Measurements from ENCODE around the gene RNF17.

The RNF17 gene

DNA sequence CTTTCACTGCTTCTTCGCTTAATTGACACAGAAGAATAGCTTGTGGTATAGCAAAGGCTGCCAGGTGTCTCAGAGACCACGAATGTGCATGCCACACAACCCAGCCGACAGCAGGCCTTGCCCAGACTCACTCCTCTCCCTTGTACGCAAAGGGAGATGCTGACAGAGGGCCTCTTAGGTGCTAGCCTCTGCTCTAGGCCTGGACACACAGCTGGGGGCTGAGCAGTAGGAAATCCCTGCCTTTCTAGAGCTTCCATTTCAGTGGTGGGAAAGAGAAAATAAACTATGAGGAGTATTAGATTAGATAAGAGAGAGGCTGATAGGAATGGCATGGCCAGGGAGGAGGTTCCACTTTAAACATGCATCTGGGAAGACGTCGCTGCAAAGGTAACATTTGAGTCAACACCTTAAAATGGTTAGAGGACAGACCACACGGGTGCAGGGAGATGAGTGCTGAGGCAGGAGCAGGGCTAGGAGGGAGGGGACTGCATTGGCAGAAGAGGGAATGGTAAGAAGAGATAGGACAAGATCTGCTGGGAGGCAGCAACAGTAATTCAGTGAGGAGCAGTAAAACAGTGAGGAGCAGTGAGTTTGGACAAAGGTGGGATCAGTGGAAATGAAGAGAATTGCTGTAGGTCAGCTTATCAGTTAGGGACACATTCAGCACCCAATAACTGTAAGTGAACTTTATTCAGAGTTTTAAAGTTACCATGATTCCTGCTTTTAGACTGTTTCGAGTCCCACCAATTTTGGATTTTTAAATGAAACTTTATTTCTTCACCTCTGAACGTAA is 100.0 kb downstream of the RNF17 start:
- no peak for DNase-seq

- no peak for DNase-seq
These were observed 100.6 kb downstream of the RNF17 start for GRCh38 chr13:24864579-24864978.

GRCh38 chr13:24865163-24865953 is 101.4 kb downstream of the RNF17 start:
- DNase-seq = no peak

DNA sequence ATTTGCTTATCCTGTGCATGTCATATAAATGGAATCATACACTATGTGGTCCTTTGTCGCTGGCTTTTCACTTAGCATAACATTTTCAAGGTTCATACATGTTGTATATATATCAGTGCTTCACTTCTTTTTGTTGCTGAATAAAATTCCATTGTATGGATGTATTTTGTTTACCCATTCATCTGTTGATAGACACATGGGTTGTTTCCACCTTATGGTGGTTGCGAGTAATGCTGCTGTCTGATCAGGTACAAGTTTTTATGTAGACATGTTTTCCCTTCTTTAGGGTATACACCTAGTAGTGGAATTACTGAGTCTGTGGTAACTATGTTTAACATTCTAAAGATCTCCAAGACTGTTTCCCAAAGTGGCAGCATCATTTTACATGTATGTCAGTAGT is 102.5 kb downstream of the RNF17 start:
- DNase-seq = no peak

- no peak for DNase-seq
These were observed 104.9 kb downstream of the RNF17 start for GRCh38 chr13:24868874-24869273.

- DNase-seq = no peak
These were observed 106.4 kb downstream of the RNF17 start for GRCh38 chr13:24870380-24870760.

DNA sequence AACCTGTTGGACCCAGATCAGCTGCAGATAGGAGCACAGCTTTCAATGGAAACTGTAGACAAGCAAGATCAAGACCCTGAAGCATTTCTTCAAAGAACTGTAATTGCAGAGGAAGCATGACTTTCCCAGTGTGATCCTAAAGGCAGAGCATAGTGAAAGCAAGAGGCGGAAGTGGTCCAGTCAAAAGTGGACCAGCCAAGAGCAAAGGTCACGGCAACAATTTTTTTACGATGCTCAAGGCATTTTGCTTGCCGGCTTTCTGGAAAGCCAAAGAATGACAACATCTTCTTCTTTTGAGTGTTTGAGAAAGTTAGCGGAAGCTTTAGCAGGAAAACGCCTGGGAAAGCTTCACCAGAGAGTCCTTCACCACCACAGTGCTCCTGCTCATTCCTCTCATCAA is 111.6 kb downstream of the RNF17 start:
- no peak for DNase-seq

GRCh38 chr13:24877531-24877930 is 113.6 kb downstream of the RNF17 start:
- no peak for DNase-seq

- DNase-seq = no peak
These were observed 114.4 kb downstream of the RNF17 start for GRCh38 chr13:24878340-24878739.

DNA sequence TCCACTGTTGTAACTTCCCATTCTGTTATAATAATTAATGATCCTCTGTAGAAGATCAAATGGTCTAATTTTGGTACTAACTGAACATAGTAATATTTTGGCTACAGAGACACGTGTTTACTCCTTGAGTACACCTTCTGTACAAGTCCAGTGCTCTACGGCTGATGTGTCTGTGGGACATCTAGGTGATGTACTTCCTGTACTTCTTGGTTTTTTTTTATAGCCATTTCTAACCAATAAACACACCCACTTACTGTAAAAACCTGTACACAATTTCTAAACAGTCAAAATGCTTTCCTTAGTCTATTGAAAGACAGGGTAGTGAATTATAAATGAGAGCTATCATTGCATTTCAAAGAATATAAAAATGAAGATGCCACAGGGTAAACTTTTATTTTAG is 118.7 kb downstream of the RNF17 start:
- DNase-seq = no peak

DNA sequence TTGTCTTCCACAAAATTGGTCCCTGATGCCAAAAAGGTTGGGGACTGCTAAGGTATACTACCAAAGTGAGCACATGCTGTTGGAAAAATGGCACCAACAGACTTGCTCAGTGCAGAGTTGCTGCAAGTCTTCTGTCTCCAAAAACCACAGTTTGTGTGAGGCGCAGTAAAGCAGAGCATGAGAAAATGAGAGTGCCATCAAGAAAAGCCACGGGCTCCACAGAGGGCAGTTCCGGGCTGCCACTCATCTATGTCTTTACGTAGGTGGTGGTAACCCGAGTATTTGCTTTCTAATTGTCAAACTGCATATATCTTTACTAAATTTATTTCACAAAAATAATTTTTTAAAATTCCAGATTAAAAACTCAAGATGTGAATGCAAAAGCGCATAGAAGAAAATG is 123.8 kb downstream of the RNF17 start:
- DNase-seq = no peak

GRCh38 chr13:24888291-24888931 is 124.4 kb downstream of the RNF17 start:
- DNase-seq = no peak

DNA sequence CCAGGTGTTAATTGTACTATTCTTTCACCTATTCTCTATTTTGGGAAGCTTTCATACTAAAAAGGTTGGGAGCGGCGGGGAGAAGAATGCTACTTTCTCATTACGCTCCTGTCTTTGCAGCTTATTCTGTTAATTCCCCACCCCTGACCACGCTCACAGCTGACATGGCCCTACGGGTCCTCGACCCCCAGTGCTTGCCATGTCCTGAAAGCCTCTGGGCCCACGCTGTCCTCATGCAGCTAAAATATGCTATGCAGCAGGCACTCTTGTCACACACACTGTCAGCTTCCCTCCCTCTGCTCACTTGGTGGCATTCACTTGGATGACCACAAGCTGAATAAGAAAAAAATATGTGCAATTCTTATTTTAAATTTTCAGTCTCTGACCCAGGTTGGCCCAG is 126.3 kb downstream of the RNF17 start:
- no peak for DNase-seq

- DNase-seq = no peak
These were observed 127.6 kb downstream of the RNF17 start for GRCh38 chr13:24891476-24892108.

DNA sequence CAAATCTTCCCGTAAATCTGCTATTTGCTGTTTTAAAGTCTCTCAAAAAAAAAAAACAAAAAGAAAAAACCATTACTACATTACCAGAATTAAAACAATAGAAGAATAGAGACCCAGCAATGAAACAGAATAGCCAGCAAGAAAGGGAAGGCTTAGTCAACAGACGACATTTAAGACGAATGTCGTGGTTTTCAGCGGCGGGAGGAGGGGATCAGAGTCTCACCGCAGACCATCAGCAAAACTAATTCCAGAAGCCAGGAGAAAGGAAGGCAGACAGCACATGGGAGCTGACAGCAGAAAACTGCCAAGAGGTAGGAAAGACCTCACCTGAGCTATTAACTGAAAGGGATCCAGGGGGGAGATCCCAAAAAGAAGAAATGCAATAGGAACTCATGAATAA is 128.9 kb downstream of the RNF17 start:
- no peak for DNase-seq

- DNase-seq = no peak
These were observed 129.9 kb downstream of the RNF17 start for GRCh38 chr13:24893863-24894262.

DNA sequence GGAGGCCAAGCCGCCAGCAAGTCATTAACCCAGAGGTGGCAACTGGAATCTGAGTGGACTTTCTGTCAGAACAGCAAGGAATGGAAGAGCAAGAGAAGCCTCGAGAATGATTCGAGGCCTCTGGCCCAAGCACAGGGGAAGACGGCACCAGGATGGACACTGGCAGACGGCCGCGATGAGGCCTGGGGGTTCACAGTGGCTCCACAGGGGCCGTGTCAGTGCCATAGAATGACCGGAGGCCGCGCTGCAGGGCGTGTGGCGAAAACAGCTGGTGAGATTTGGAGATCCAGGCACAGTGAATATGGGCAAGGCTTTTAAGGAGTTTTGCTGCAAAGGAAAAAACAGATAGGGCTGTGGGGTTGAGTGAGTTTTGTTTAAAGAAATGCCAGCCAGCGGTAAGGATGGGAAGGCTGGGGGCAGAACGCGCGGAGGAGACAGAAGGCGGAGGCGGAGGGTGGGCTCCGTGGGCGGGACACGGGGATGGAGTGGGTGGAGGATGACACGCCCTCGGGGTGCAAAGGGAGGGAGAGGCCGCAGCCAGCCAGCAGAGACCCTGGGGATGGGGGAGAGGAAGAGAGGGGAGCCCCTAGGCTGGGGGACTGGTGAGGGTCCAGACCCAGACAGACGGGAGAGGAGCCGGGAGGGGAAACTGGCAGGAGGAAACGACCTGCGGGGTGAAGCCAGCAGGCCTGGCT is 130.5 kb downstream of the RNF17 start:
- no peak for DNase-seq

- no peak for DNase-seq
These were observed 131.0 kb downstream of the RNF17 start for GRCh38 chr13:24894972-24895300.

DNA sequence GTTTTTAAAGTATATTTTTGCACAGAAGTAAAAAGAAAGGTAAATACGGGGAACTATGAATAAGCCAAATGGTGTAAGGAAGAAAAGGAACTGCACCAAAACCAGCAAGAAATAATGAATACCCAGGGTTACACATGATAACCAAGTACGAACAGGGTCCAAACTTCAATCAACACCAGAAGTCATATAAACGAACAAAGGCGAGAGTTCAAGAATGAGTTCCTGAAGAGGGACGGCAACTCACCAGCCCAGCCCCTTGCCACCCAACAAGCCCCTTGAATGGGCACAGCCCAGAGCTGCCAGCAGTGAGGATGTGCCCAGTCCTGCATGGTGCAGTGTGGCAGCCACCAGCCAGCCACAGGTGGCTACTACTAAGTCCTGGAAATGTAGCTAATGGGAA is 132.1 kb downstream of the RNF17 start:
- DNase-seq = no peak

GRCh38 chr13:24897293-24897692 is 133.3 kb downstream of the RNF17 start:
- DNase-seq = no peak

DNA sequence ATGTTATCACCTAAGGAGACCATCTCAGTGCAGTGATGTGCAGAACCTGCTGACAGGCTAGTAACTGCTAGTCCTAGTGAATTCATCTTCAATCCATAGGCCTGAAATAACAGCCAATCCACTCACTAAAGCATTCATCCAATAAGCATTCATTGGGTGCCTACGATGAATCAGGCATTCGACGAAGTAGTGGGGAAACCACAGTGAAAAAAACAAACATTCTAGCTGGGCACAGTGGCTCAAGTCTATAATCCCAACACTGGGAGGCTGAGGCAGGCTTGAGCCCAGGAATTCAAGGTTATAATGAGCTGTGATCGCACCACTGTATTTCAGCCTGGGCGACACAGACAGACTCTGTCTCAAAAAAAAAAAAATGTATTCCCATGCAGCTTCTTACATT is 135.6 kb downstream of the RNF17 start:
- no peak for DNase-seq

- no peak for DNase-seq
These were observed 136.5 kb downstream of the RNF17 start for GRCh38 chr13:24900507-24900906.

DNA sequence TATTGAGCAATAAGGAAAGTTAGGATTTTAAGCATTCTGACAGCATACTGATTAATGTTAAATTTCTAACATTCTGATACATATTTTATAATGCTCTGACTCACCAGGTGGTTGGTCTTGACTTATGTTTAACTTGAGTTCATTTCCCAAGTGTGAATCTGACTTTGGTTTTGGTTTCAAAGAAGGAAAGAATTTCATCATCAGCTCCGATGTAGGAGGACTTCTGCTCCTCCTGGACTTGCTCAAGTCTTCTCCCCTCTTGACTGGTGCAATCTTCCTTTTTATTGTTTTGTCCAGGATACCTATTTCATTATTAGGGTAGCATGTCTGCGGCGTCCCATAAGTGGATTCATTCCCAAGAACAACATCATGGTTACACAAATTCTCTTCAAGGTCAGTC is 141.3 kb downstream of the RNF17 start:
- no peak for DNase-seq
